K562 (cell line): ENCODE measurements around the gene DNAJC2. TPM values are rescaled to one million over a fixed set of nuclear protein-coding genes. Genes with fewer than 3 reads are reported as not detected.
A peak's percentile ranks its signal among the peaks of the same experiment; 100 is the strongest.
"Not testable (repeated sequence)": the region's sequence is repeated elsewhere in the genome, so short reads cannot be mapped to it uniquely, and the experiment has no call there.

ENCODE experiments used
- ATAC-seq: fragments of 200-7000 bp; cut with Tn5 transposase; 3 replicates; pipeline ENCODE4 v1.9.1; 2020; ENCODE audit warnings: moderate library complexity
- BruUV-seq: library from RNA; stranded (reverse); fragments of 400-500 nt; replicated peaks from 2 replicates; lab custom pipeline; 2021; lab: Mats Ljungman, UMichigan
- CTCF ChIA-PET: fragments of 300-600 bp; formaldehyde crosslinking; extraction: SDS; loops from one replicate; lab custom pipeline; 2021; ENCODE audit warnings: low intra/inter-chr PET ratio; lab: Yijun Ruan, JAX
- POLR2A ChIA-PET: fragments of 300-600, 350-650 bp; sonication (Branson Sonifier 250); formaldehyde crosslinking; extraction: SDS; loops from one replicate; lab custom pipeline; 2021; ENCODE audit warnings: antibody characterized with exemption, inconsistent platforms; lab: Yijun Ruan, JAX
- DNase-seq, 4 experiments: peaks; one replicate each; pipeline versions ENCODE4 v3.0.0 to v3.0.0-alpha.2; 2011 to 2018; ENCODE audit warnings: low spot score in 3 of 4, mixed read lengths in 3 of 4; ENCODE audit errors: extremely low read depth in 1 of 4
- FAIRE-seq: peaks from 2 replicates; lab custom pipeline; 2011; peaks lifted over from hg19 to GRCh38; lab: Jason Lieb, UNC
- H2AFZ ChIP-seq: 2 replicates; pipeline ENCODE4 v1.6.0; 2011; ENCODE audit warnings: low read depth, low read length, control low read depth, inconsistent platforms
- H3K27ac ChIP-seq: fragments of 200-600 bp; 3 replicates; pipeline ENCODE4 v1.8.0; 2011; ENCODE audit warnings: low read depth, mild to moderate bottlenecking, control low read depth, inconsistent platforms, low read length, moderate library complexity, mixed read lengths; ENCODE audit errors: extremely low read depth
- H3K27me3 ChIP-seq, 2 experiments: fragments of 300-600 bp in 1 of 2; 2 replicates in 1 of 2; 3 replicates in 1 of 2; pipeline versions ENCODE4 v1.6.0 to v1.8.0; 2011; ENCODE audit warnings: inconsistent platforms in 2 of 2, low read length in 2 of 2, mild to moderate bottlenecking in 1 of 2, mixed read lengths in 1 of 2, moderate library complexity in 1 of 2; ENCODE audit not compliant: control insufficient read depth in 2 of 2, insufficient read depth in 2 of 2
- H3K36me3 ChIP-seq: fragments of 300-600 bp; 3 replicates; pipeline ENCODE4 v1.8.0; 2011; ENCODE audit warnings: mild to moderate bottlenecking, low read length, inconsistent platforms; ENCODE audit not compliant: control insufficient read depth, insufficient read depth
- H3K4me1 ChIP-seq, 2 experiments: fragments of 200-600 bp in 1 of 2; replicated peaks in 1 of 2; 2 replicates in 1 of 2; 3 replicates in 1 of 2; pipeline versions ENCODE4 v1.5.1 to v1.8.0; 2011; ENCODE audit warnings: inconsistent platforms in 2 of 2, low read length in 2 of 2, mild to moderate bottlenecking in 1 of 2, mixed read lengths in 1 of 2, moderate library complexity in 1 of 2; ENCODE audit not compliant: control insufficient read depth in 2 of 2, insufficient read depth in 2 of 2
- H3K4me2 ChIP-seq: 2 replicates; pipeline ENCODE4 v1.6.1; 2011; ENCODE audit warnings: low read length, control low read depth, inconsistent platforms, mixed read lengths; ENCODE audit not compliant: insufficient read depth
- H3K4me3 ChIP-seq: fragments of 200-600 bp; sonication (generic), shearing (Covaris generic); 2 replicates; pipeline ENCODE4 v1.5.1; 2016; ENCODE audit warnings: control low read depth, inconsistent platforms
- H3K79me2 ChIP-seq: fragments of 200-600 bp; 3 replicates; pipeline ENCODE4 v1.8.0; 2011; ENCODE audit warnings: low read length, inconsistent platforms; ENCODE audit not compliant: control insufficient read depth, insufficient read depth
- H3K9ac ChIP-seq, 2 experiments: 2 replicates each; pipeline versions ENCODE4 v1.6.0 to v1.6.1; 2011; ENCODE audit warnings: low read depth in 2 of 2, low read length in 2 of 2, control low read depth in 1 of 2, inconsistent platforms in 1 of 2, mild to moderate bottlenecking in 1 of 2, mixed read lengths in 1 of 2; ENCODE audit not compliant: insufficient read depth in 1 of 2
- H3K9me1 ChIP-seq: one replicate; pipeline ENCODE4 v1.6.0; 2011; ENCODE audit warnings: inconsistent platforms, mild to moderate bottlenecking, low read length, moderate library complexity; ENCODE audit not compliant: control insufficient read depth, insufficient read depth
- H3K9me3 ChIP-seq: replicated peaks from 2 replicates; pipeline ENCODE4 v1.5.1; 2011; ENCODE audit warnings: low read depth, low read length, inconsistent platforms; ENCODE audit not compliant: control insufficient read depth, insufficient read depth
- H4K20me1 ChIP-seq: replicated peaks from 2 replicates; pipeline ENCODE4 v1.6.1; 2011; ENCODE audit warnings: low read length, inconsistent platforms, mixed read lengths; ENCODE audit not compliant: control insufficient read depth, insufficient read depth
- CEBPB ChIP-seq: fragments of 450-650 bp; IDR thresholded peaks from 2 replicates; pipeline ENCODE4 v1.6.1; 2016; ENCODE audit warnings: missing genetic modification characterization, missing compliant biosample characterization
- CEBPG ChIP-seq, 3 experiments: fragments of 200-800 bp in 1 of 3; sonication (Bioruptor generic) in 1 of 3; sonication (generic) in 1 of 3; formaldehyde crosslinking in 1 of 3; IDR thresholded peaks in 2 of 3; conservative IDR thresholded peaks in 1 of 3; 2 replicates each; pipeline versions ENCODE4 v1.6.1 to v1.8.0; 2016 to 2022; ENCODE audit warnings: missing compliant biosample characterization in 2 of 3, missing genetic modification characterization in 2 of 3, mild to moderate bottlenecking in 1 of 3, missing genetic modification reagents in 1 of 3
- WGBS: fragments of 100-300 bp; shearing (Covaris generic); methylation state at CpG from one replicate; pipeline ENCODE4 v1.1.6; 2016; ENCODE audit warnings: low coverage, mixed read lengths; ENCODE audit not compliant: insufficient coverage; ENCODE audit errors: missing lambda C conversion rate; 5-methylcytosine and 5-hydroxymethylcytosine counted together
- in situ Hi-C: fragments of 300-500 bp; cut with MboI; formaldehyde crosslinking; loops from 4 replicates; pipeline ENCODE4 v1.15.0; 2018; ENCODE audit warnings: inconsistent platforms, mixed read lengths
- intact Hi-C: fragments of 100-400 bp; cut with micrococcal nuclease; formaldehyde crosslinking; loops from 2 replicates; pipeline ENCODE4 v1.14.2; 2022
- polyA plus RNA-seq, 8 experiments: library from polyadenylated mRNA; depleted of rRNA in 4 of 8; stranded (reverse) in 5 of 8; unstranded in 3 of 8; fragments of >200 nt; fragmentation: Nextera tagmentation in 2 of 8; fragmentation: Illumina TruSeq in 1 of 8; extraction: Ambion mirVana in 2 of 8; extraction: Trizol in 1 of 8; gene quantifications; 2 replicates each; pipeline versions ENCODE4 v1.2.1 to v1.2.3, GENCODE V29; 2011 to 2014; ENCODE audit warnings: inconsistent platforms in 1 of 8, missing spikeins in 1 of 8
- total RNA-seq, 7 experiments: library from RNA; depleted of rRNA in 6 of 7; stranded (reverse); fragments of >200 nt in 6 of 7; fragmentation: Illumina TruSeq in 2 of 7; extraction: Trizol in 2 of 7; gene quantifications; 2 replicates each; pipeline versions ENCODE4 v1.2.1 to v1.2.3, GENCODE V29; 2011 to 2021; ENCODE audit warnings: low replicate concordance in 1 of 7

The DNAJC2 gene
- total and polyA plus RNA-seq, 9 of the 15 experiments (the other 6 are each of a cell fraction or from before 2014, with no cell fraction given), result 40.2 to 157 (median 92.1) TPM

GRCh38 chr7:103273374-103273773 lies 71.2 kb downstream of the DNAJC2 start:
- in situ Hi-C loops; H3K27me3 ChIP-seq; H4K20me1 ChIP-seq; intact Hi-C loops; DNase-seq; H3K27ac ChIP-seq; H3K4me1 ChIP-seq; H3K4me2 ChIP-seq; ATAC-seq; CTCF ChIA-PET; H3K9me3 ChIP-seq; H3K9me1 ChIP-seq; H3K9ac ChIP-seq; BruUV-seq; H3K79me2 ChIP-seq; H3K4me3 ChIP-seq; H2AFZ ChIP-seq; H3K36me3 ChIP-seq; POLR2A ChIA-PET; FAIRE-seq; TF ChIP-seq CEBPG (CRISPR knock-in tag; IDR thresholded peaks at IDR 0.05): not testable (repeated sequence)
- WGBS, result 75% methylated on average over 6 of the region's 6 CpGs
- TF ChIP-seq CEBPB (tag) (peak; percentile 93), CEBPG (tag; conservative IDR thresholded peaks at IDR 0.05 in 1 of 2, IDR thresholded peaks at IDR 0.05 in 1 of 2) (peak; percentile 50 to 92)

- in situ Hi-C loops, result not testable (repeated sequence)
Measured at GRCh38 chr7:103266229-103266628, 78.3 kb downstream of the DNAJC2 start.

More at GRCh38 chr7:103266229-103266628, 78.3 kb downstream of the DNAJC2 start:
- H3K9me1 ChIP-seq, intact Hi-C loops, H3K4me2 ChIP-seq, H3K79me2 ChIP-seq, DNase-seq, BruUV-seq, CTCF ChIA-PET, H3K9ac ChIP-seq, H3K9me3 ChIP-seq, H3K4me1 ChIP-seq, H3K27ac ChIP-seq, H2AFZ ChIP-seq, H3K4me3 ChIP-seq, ATAC-seq, H3K36me3 ChIP-seq, POLR2A ChIA-PET, H3K27me3 ChIP-seq, FAIRE-seq, H4K20me1 ChIP-seq: not testable (repeated sequence)
- WGBS, result 8% methylated on average over 2 of the region's 2 CpGs
